GM23248 (cell line): ENCODE measurements around the gene TNNI3K. TPM values are rescaled to one million over a fixed set of nuclear protein-coding genes. Genes with fewer than 3 reads are reported as not detected.

Source experiments
- DNase-seq: peaks from one replicate; pipeline ENCODE4 v3.0.0-alpha.2; 2015
- H2AFZ ChIP-seq: fragments of 200-600 bp; sonication (generic); 2 replicates; pipeline ENCODE4 v1.6.1; 2016; ENCODE audit warnings: antibody characterized with exemption
- H3F3A ChIP-seq: fragments of 200-600 bp; sonication (generic); 2 replicates; pipeline ENCODE4 v1.6.1; 2016; ENCODE audit warnings: mild to moderate bottlenecking, antibody characterized with exemption, mixed run types; ENCODE audit not compliant: insufficient read depth
- H3K27ac ChIP-seq: fragments of 200-600 bp; sonication (generic); 2 replicates; pipeline ENCODE4 v1.5.1; 2016; ENCODE audit warnings: mild to moderate bottlenecking
- H3K27me3 ChIP-seq: fragments of 200-600 bp; sonication (generic); replicated peaks from 2 replicates; pipeline ENCODE4 v1.6.1; 2016; ENCODE audit warnings: mild to moderate bottlenecking; ENCODE audit not compliant: insufficient read depth
- H3K36me3 ChIP-seq: fragments of 200-600 bp; sonication (generic); 2 replicates; pipeline ENCODE4 v1.6.1; 2016; ENCODE audit warnings: low read depth, mild to moderate bottlenecking
- H3K4me1 ChIP-seq: fragments of 200-600 bp; sonication (generic); 2 replicates; pipeline ENCODE4 v1.6.1; 2016; ENCODE audit warnings: mild to moderate bottlenecking; ENCODE audit not compliant: insufficient read depth
- H3K4me2 ChIP-seq: fragments of 200-600 bp; sonication (generic); one replicate; pipeline ENCODE4 v1.6.1; 2016; ENCODE audit warnings: mild to moderate bottlenecking; ENCODE audit not compliant: unreplicated experiment
- H3K4me3 ChIP-seq: fragments of 200-600 bp; sonication (generic); 2 replicates; pipeline ENCODE4 v1.5.1; 2016; ENCODE audit warnings: mild to moderate bottlenecking
- H3K79me2 ChIP-seq: fragments of 200-600 bp; sonication (generic); 2 replicates; pipeline ENCODE4 v1.6.1; 2016; ENCODE audit warnings: mild to moderate bottlenecking; ENCODE audit not compliant: insufficient read depth
- H3K9ac ChIP-seq: fragments of 200-600 bp; sonication (generic); 2 replicates; pipeline ENCODE4 v1.6.1; 2016; ENCODE audit warnings: mild to moderate bottlenecking
- H3K9me2 ChIP-seq: fragments of 200-600 bp; sonication (generic); 2 replicates; pipeline ENCODE4 v1.6.1; 2016; ENCODE audit warnings: mixed run types, mild to moderate bottlenecking, moderate library complexity; ENCODE audit not compliant: insufficient read depth
- H3K9me3 ChIP-seq: fragments of 200-600 bp; sonication (generic); one replicate; pipeline ENCODE4 v1.6.1; 2017; ENCODE audit warnings: low read depth
- H4K20me1 ChIP-seq: fragments of 200-600 bp; sonication (generic); 2 replicates; pipeline ENCODE4 v1.6.0; 2016; ENCODE audit not compliant: insufficient read depth
- EZH2 ChIP-seq: fragments of 200-600 bp; sonication (generic); IDR thresholded peaks from 2 replicates; pipeline ENCODE4 v1.6.1; 2018; ENCODE audit warnings: antibody characterized with exemption, mild to moderate bottlenecking; ENCODE audit not compliant: insufficient read depth, poor library complexity, severe bottlenecking
- EZH2phosphoT487 ChIP-seq: fragments of 200-600 bp; sonication (generic); IDR thresholded peaks from 2 replicates; pipeline ENCODE4 v1.6.1; 2018; ENCODE audit warnings: antibody characterized with exemption, moderate library complexity, mild to moderate bottlenecking, low read depth; ENCODE audit not compliant: insufficient read depth
- WGBS, 2 experiments: methylation state at CpG; one replicate each; pipeline ENCODE4 v1.1.6; 2015 to 2017; ENCODE audit warnings: low lambda C conversion rate in 2 of 2, low coverage in 1 of 2; ENCODE audit errors: missing lambda C conversion rate in 2 of 2; 5-methylcytosine and 5-hydroxymethylcytosine counted together
- in situ Hi-C: fragments of 300-500 bp; cut with MboI; formaldehyde crosslinking; loops from 2 replicates; pipeline ENCODE4 v1.15.0; 2020
- polyA plus RNA-seq: library from polyadenylated mRNA; unstranded; fragments of >200 nt; fragmentation: Nextera tagmentation; extraction: Ambion mirVana; gene quantifications from 2 replicates; pipeline ENCODE4 v1.2.1, GENCODE V29; 2016
- total RNA-seq: library from RNA; depleted of rRNA; stranded (reverse); fragments of >200 nt; shearing (Covaris generic); gene quantifications from 2 replicates; pipeline ENCODE4 v1.2.3, GENCODE V29; 2014

TNNI3K gene
- total and polyA plus RNA-seq, 2 experiments from 2014 or later: not detected

DNA sequence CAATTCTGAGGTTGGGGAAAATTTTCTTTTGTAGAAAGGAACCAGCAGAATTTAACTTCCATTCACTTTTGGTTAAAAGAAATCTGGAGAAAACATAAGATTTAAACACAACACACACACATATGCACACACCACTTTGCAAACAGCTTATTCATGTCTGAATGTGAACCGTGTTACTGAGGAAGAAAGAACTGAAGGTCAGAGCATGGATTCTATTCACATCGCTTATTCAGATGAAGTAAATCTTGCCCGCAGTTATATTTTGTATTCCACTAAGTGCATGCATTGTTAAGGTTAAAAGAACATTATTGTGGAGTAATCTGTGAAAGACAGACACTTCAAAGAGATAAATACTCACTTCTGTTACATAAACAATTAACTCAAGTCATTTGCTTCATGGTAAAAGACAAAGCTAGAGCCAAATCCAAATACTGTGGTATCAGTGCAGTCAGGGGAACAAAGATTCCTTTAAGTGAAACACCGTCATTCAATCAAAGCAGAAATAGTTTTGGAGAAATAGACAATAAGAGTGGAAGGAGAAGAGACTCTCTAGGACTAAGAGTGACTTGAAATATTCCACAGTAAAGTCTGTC, 195.3 kb downstream of the TNNI3K start:
- no peaks in the 10 kb centered on the region for H3K27me3 ChIP-seq
- H3K4me1 ChIP-seq: no peaks in the 10 kb centered on the region
- H3K4me2 ChIP-seq: no peak overlapping the region
- no peaks in the 10 kb centered on the region for H3F3A ChIP-seq
- H2AFZ ChIP-seq: no peak overlapping the region
- H3K9me2 ChIP-seq: no peaks in the 10 kb centered on the region
- H4K20me1 ChIP-seq: no peaks in the 10 kb centered on the region
- H3K9me3 ChIP-seq: no peaks in the 10 kb centered on the region
- H3K36me3 ChIP-seq: no peaks in the 10 kb centered on the region
- H3K27ac ChIP-seq: no peak overlapping the region
- TF ChIP-seq EZH2phosphoT487 (no peak), EZH2 (no peak)
- WGBS, 2 experiments: 64 to 66% methylated on average over 4 of the region's 4 CpGs
- DNase-seq: no peak
- in situ Hi-C loops: no loop called here
- H3K79me2 ChIP-seq: no peaks in the 10 kb centered on the region
- H3K4me3 ChIP-seq: no peak overlapping the region
- H3K9ac ChIP-seq: no peak overlapping the region

DNA sequence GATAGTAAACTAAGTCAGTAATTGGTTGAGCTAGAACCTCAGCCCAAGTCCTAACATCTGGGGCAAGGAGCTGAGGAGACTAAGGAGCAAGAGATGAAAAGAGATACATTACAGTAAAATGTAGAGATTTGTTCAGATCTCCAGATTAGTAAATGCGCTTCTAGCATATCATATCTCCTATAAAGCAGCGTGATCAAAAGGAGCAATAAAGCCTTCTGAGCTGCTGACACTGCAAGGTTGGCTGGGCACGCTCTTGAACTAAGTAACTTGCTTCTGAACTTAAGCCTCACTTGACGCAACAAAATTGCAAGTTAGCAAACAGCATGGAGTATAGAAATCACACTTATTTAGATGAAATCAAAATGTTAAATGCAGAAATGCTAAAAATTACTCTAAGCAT, 196.3 kb downstream of the TNNI3K start:
- H3K27me3 ChIP-seq: no peaks in the 10 kb centered on the region
- H3K4me2 ChIP-seq: no peak overlapping the region
- H3K4me3 ChIP-seq: no peak overlapping the region
- H2AFZ ChIP-seq: no peak overlapping the region
- DNase-seq: no peak
- WGBS, 2 experiments: 72% methylated on average over 4 of the region's 4 CpGs
- no peaks in the 10 kb centered on the region for H3K9me3 ChIP-seq
- H3K79me2 ChIP-seq: no peaks in the 10 kb centered on the region
- H3K9ac ChIP-seq: no peak overlapping the region
- TF ChIP-seq EZH2 (no peak), EZH2phosphoT487 (no peak)
- no peaks in the 10 kb centered on the region for H3F3A ChIP-seq
- no peaks in the 10 kb centered on the region for H3K36me3 ChIP-seq
- H3K9me2 ChIP-seq: no peaks in the 10 kb centered on the region
- H3K4me1 ChIP-seq: no peaks in the 10 kb centered on the region
- in situ Hi-C loops: no loop called here
- H3K27ac ChIP-seq: no peak overlapping the region
- H4K20me1 ChIP-seq: no peaks in the 10 kb centered on the region

DNA sequence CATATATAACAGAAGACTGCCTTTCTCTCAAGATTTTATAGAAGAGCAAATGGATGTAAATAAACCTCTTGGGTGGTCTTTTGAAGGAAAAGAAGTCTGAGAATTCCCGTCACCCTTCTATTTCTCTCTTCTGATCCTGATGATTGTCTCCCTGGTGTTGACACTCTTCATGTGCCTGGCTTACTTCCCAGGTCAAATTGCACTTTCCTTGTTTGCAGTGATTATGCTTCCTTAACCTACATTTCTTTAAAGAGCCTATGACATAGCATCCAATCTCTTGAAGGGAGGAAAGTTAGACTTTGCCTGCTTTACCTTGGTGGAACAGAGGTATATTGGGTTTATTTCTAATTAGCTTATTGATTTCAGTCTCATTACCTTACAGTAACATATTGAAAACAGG, 197.1 kb downstream of the TNNI3K start:
- H3K4me1 ChIP-seq: no peaks in the 10 kb centered on the region
- 0% methylated on average over 1 of the region's 1 CpG for WGBS, 2 experiments
- no peak overlapping the region for H2AFZ ChIP-seq
- no peak overlapping the region for H3K4me2 ChIP-seq
- no peaks in the 10 kb centered on the region for H3K36me3 ChIP-seq
- no peaks in the 10 kb centered on the region for H4K20me1 ChIP-seq
- no peaks in the 10 kb centered on the region for H3K9me3 ChIP-seq
- no peaks in the 10 kb centered on the region for H3K27me3 ChIP-seq
- no peaks in the 10 kb centered on the region for H3K79me2 ChIP-seq
- no peaks in the 10 kb centered on the region for H3F3A ChIP-seq
- H3K9ac ChIP-seq: no peak overlapping the region
- in situ Hi-C loops: no loop called here
- no peak for DNase-seq
- H3K9me2 ChIP-seq: no peaks in the 10 kb centered on the region
- H3K4me3 ChIP-seq: no peak overlapping the region
- H3K27ac ChIP-seq: no peak overlapping the region
- TF ChIP-seq EZH2: no peak
- no peak for TF ChIP-seq EZH2phosphoT487

DNA sequence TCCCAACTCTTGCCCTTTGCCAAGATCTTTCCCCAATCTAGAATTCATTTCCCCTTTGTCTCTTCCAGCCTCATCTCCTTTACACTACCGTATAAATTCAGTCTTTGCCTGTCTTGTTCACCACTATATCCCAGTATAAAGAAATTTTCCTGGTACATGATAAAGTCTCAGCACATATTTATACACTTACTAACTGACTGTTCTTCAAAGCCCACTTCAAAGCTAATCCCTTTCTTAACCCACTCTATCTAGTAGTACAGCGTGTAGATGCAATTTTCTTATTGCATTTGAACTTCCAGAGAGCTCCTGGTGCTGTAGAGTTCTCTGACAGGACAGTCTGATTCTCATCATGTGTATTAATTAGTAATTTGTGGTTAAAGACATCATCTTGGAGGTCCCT, 199.1 kb downstream of the TNNI3K start:
- in situ Hi-C loops: no loop called here
- Histone ChIP-seq H3K9ac (no peak overlapping the region), H3K4me3 (no peak overlapping the region), H3K79me2 (no peaks in the 10 kb centered on the region), H3K4me1 (no peaks in the 10 kb centered on the region), H3K27me3 (no peaks in the 10 kb centered on the region), H3F3A (no peaks in the 10 kb centered on the region), H3K36me3 (no peaks in the 10 kb centered on the region), H3K4me2 (no peak overlapping the region), H3K27ac (no peak overlapping the region), H2AFZ (no peak overlapping the region), H3K9me2 (no peaks in the 10 kb centered on the region), H4K20me1 (no peaks in the 10 kb centered on the region), H3K9me3 (no peaks in the 10 kb centered on the region)
- 26 to 30% methylated on average over 2 of the region's 2 CpGs for WGBS, 2 experiments
- no peak for DNase-seq
- TF ChIP-seq EZH2phosphoT487 (no peak), EZH2 (no peak)

DNA sequence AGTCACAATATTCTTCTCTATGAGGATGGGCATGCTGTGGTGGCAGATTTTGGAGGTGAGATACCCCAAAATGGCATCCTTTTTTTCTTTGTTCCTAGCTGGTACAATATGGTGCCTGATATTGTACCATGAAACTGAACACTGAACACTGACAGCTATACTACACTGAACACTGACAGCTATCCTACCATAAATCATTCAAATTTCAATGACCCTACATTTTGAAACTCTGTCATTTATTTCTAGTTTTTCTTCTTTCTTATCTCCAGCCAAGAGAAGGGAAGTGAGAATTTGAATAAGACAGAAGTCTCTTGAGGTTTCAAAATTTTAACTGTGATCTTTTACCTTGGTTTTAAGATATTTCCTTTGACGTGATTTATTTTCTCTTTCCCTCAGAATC, 200.9 kb downstream of the TNNI3K start:
- DNase-seq: no peak
- no peak overlapping the region for H3K9ac ChIP-seq
- H3K9me3 ChIP-seq: no peaks in the 10 kb centered on the region
- H3K27ac ChIP-seq: no peak overlapping the region
- 14 to 17% methylated on average over 1 of the region's 1 CpG for WGBS, 2 experiments
- TF ChIP-seq EZH2 (no peak), EZH2phosphoT487 (no peak)
- no peaks in the 10 kb centered on the region for H3K27me3 ChIP-seq
- no peaks in the 10 kb centered on the region for H3K4me1 ChIP-seq
- H4K20me1 ChIP-seq: no peaks in the 10 kb centered on the region
- no peaks in the 10 kb centered on the region for H3K9me2 ChIP-seq
- no peak overlapping the region for H3K4me2 ChIP-seq
- no peaks in the 10 kb centered on the region for H3F3A ChIP-seq
- in situ Hi-C loops: no loop called here
- no peaks in the 10 kb centered on the region for H3K79me2 ChIP-seq
- H3K36me3 ChIP-seq: no peaks in the 10 kb centered on the region
- H3K4me3 ChIP-seq: no peak overlapping the region
- H2AFZ ChIP-seq: no peak overlapping the region
